ENCODE results near the gene FIGNL2.

Gene FIGNL2

DNA sequence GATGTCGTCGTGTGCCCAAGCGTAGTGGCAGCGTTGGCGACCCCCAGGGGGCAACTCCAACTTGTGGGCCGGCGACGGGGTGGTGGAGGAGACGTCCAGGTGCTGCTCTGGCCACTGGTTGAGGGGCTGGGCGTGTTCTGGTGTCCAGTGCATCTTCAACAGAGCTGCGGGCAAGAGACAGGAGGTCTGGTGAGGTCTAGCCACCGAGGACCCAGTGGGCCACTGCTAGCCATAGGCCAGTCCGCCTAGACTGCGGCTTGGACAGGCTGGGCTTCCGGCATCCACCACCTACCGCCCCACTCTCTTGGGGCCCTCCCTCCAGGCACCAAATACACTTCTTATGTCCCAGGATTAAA is 26.3 kb downstream of the FIGNL2 start:
- TF ChIP-seq, protein P1, sequence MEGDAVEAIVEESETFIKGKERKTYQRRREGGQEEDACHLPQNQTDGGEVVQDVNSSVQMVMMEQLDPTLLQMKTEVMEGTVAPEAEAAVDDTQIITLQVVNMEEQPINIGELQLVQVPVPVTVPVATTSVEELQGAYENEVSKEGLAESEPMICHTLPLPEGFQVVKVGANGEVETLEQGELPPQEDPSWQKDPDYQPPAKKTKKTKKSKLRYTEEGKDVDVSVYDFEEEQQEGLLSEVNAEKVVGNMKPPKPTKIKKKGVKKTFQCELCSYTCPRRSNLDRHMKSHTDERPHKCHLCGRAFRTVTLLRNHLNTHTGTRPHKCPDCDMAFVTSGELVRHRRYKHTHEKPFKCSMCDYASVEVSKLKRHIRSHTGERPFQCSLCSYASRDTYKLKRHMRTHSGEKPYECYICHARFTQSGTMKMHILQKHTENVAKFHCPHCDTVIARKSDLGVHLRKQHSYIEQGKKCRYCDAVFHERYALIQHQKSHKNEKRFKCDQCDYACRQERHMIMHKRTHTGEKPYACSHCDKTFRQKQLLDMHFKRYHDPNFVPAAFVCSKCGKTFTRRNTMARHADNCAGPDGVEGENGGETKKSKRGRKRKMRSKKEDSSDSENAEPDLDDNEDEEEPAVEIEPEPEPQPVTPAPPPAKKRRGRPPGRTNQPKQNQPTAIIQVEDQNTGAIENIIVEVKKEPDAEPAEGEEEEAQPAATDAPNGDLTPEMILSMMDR (conservative IDR thresholded peaks at IDR 0.05) = no peak
- TF ChIP-seq ZFX (IDR thresholded peaks at IDR 0.05) = no peak
- H3K27ac ChIP-seq = no peak overlapping the region

DNA sequence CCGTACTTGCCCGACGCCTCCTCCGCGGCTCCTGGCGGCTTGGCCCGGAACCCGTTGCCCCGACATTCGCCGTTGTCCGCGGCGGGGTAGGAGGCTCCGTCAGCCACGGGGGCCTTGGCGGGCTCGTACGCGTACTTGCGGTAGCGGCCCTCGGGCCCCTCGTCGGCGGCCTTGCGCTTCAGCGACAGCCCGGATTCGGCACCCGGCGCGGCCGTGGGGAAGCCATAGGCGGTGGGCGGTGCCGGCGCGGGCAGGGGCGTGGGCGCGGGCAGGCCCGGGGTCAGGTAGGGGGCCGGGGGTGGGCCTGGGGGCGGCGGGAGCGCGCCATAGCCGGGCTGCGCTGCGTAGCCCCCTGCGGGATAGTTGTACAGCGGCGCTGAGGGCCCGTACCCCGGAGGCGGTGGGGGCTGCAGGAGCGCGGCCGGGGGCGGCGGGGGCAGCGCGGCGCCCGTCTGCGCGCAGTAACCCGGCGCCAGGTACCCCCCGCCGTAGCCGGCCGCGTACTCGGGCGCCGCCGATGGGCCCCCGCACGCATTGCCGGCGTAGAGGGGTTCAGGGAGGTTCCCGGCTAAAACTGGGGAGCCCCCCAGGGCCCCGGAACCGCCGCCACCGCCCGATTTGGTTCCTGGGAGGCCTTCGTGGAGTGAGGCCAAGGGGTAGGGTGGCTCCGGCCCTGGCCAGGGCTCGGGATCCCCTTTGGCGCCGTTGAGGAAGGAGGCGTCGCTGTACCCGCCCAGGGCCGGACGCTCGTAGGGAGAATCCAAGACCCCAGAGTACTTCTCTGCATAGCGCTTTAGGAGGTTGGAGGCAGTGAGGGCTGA is 26.9 kb downstream of the FIGNL2 start:
- TF ChIP-seq, protein P1 (conservative IDR thresholded peaks at IDR 0.05) = no peak
- H3K27ac ChIP-seq = peak overlapping the region; percentile 79

DNA sequence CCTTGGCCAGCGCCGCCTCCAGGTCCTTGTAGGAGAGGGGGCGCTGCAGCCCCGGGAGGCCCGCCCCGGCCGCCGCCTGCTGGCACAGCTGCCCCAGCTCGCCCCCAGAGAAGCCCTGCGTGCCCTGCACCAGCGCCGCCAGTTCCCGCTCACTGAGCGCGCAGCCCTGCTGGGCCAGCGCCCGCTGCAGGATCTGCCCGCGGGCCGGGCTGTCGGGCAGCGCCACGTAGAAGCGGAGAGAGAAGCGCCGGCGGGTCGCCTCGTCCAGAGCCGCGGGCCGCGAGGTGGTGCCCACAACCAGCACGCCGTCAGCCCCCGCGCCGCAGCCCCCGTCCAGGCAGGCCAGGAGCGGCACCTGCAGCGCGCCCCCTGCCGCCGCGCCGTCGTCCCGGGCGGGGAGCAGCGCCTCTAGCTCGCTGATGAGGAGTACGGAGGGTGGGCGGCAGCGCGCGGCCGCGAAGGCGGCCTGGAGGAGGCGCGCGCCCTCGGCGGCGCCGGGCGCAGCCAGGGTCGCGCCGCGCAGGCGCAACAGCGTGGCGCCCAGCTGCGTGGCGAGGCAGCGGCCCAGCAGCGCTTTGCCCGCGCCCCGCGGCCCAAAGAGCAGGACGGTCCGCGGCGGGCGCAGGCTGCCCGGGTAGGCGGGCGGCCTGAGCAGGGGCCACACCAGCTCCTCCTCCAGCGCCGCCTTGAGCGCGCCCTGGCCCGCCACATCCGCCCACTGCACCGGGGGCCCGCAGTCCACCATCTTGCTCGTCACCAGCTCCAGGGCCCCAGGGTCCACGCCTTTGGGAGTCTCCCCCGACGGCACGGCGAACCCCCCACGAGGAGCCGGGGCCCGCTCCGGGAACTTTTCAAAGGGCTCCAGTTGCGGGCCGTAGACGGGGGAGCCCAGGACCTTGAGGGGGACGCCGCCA is 27.7 kb downstream of the FIGNL2 start:
- H3K27ac ChIP-seq = peak overlapping the region; percentile 79
- peak; percentile 58 for TF ChIP-seq ZFX (IDR thresholded peaks at IDR 0.05)
- TF ChIP-seq, protein P1 (conservative IDR thresholded peaks at IDR 0.05) = peak; percentile 60

DNA sequence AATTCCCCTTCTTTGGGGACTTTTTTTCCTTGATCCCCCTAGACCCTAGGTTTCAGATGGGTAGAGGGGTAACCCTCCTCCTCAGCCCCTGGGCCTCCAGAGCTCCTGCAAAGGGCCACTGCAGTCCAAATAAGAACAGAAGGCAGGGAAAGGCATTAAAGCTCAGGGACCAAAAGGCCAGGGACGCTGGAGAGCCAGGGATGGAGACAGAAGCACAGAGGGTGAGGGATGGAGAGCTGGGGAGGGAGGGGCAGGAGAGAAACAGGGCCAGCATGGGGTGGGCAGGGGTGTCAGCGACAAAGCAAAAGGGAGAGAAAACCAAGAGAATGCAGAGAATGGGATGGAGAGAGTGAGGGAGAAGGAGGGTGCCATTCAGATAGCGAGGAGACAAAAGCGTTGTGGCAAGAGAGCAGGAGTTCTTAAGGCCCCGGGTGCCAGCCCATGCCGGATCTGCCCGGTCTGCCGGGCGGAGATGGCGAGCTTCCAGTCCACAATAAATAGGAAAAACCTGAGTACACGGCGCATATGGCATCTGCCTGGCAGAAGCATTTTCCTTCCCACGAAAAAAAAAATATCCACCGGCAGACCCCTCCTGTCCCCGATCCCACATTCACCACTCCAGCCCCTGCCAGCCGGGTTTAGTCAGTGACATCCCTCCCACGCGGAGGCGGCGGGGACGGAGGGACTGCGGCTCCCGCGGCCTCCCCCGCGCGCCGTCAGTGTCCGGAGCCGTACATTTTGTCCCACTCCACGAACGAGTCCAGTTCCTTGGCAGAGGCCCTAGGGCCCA is 28.6 kb downstream of the FIGNL2 start:
- H3K27ac ChIP-seq = peak overlapping the region; percentile 79

DNA sequence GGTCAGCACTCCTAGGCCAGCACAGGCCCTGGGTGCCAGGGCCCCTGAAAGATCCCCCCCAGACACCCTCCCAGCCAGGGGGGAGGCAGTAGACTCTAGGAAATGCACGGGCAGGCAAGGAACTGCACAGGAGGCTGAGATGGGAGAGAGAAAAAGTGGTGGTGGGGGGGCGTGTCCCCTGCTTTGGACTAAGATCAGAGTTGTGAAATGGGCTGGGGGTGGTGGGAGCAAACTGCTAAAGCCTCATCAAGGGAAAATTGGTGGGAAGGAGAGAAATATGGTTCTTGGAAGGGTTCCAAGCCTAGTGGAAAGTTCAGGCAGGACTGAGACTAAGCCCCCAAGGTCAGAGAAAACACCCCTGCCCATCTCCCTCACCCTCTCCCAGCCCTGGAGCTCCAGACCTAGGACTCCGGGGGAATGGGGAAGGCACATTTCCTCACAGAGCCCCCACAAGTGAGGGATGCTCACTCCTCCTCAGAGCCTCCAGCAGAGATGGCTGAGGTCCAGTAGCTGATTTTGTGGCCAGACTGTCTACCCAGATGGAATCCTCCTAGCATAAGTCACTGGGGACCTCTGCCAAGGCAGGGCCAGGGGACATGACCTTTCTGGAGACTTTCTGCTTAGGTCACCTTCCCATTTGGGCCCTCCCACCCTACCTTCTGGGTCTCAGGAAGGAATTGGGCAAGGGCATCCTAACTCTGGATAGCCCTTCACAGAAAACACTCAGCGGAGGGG is 29.8 kb downstream of the FIGNL2 start:
- no peak overlapping the region for H3K27ac ChIP-seq
- TF ChIP-seq, protein P1 (conservative IDR thresholded peaks at IDR 0.05) = no peak
- no peak for TF ChIP-seq ZFX (IDR thresholded peaks at IDR 0.05)

More for the DNA sequence above, 28.6 kb downstream of the FIGNL2 start:
- no peak for TF ChIP-seq ZFX (IDR thresholded peaks at IDR 0.05)
- TF ChIP-seq, protein P1 (conservative IDR thresholded peaks at IDR 0.05) = no peak

- no peak for TF ChIP-seq ZFX (IDR thresholded peaks at IDR 0.05)
- TF ChIP-seq, protein P1 (conservative IDR thresholded peaks at IDR 0.05) = no peak
- H3K27ac ChIP-seq = no peak overlapping the region
Observed at GRCh38 chr12:51818086-51818485, 30.4 kb downstream of the FIGNL2 start.
